ENCODE results near the gene MET. TPM values are rescaled to one million over a fixed set of nuclear protein-coding genes. Genes with fewer than 3 reads are reported as not detected.

MET gene
- total and polyA plus RNA-seq, 4 donors: 10.2 to 41.9 (median 25.4) TPM

DNA sequence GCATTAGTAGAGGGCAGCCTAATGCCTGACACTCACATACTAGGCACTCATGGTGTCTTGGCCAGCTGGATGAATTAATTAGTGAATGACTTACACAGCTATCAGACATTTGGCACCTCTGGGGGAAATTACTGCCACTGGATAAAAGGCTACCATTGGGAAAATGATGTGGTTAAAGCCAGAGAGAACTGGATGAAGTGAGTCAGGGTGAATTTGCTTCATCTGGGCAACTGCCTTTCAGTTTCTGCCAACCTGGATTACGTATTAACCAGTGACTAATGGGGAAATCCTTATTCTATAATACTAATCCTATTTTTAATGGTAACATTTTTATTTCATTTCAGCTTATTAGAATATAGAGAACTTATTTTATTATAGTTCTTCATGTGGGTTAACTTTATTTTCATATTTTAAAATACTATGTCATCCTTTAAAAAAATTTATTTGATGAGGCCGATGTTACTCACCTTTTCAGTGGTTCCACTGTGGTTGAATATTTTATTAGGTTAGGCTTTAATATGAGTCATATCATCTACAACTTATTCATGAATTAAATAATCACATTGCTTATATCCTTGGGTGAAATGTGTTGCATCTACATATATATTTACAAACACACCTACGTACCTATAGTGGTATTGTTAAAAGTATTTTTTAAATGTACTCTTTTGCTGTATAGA is 104.8 kb downstream of the MET start:
- TF ChIP-seq YY1 (IDR thresholded peaks at IDR 0.05): peak; percentile 93
- peak in 1 of 2 donors; percentile 63 for TF ChIP-seq HNF4A (conservative IDR thresholded peaks at IDR 0.05)
- no peak for TF ChIP-seq FOXA1 (IDR thresholded peaks at IDR 0.05)
- no peak for TF ChIP-seq HNF4G (IDR thresholded peaks at IDR 0.05)
- TF ChIP-seq, protein P1, sequence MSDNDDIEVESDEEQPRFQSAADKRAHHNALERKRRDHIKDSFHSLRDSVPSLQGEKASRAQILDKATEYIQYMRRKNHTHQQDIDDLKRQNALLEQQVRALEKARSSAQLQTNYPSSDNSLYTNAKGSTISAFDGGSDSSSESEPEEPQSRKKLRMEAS (IDR thresholded peaks at IDR 0.05): no peak
- TF ChIP-seq, protein P2, sequence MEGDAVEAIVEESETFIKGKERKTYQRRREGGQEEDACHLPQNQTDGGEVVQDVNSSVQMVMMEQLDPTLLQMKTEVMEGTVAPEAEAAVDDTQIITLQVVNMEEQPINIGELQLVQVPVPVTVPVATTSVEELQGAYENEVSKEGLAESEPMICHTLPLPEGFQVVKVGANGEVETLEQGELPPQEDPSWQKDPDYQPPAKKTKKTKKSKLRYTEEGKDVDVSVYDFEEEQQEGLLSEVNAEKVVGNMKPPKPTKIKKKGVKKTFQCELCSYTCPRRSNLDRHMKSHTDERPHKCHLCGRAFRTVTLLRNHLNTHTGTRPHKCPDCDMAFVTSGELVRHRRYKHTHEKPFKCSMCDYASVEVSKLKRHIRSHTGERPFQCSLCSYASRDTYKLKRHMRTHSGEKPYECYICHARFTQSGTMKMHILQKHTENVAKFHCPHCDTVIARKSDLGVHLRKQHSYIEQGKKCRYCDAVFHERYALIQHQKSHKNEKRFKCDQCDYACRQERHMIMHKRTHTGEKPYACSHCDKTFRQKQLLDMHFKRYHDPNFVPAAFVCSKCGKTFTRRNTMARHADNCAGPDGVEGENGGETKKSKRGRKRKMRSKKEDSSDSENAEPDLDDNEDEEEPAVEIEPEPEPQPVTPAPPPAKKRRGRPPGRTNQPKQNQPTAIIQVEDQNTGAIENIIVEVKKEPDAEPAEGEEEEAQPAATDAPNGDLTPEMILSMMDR (IDR thresholded peaks at IDR 0.05; ENCODE audit: low read depth, low read length, missing input control): no peak
- TF ChIP-seq RAD21 (IDR thresholded peaks at IDR 0.05): peak in 1 of 2 donors; percentile 31
- peak in 1 of 2 donors; percentile 72 for TF ChIP-seq RXRA (IDR thresholded peaks at IDR 0.05)
- TF ChIP-seq, protein P3, sequence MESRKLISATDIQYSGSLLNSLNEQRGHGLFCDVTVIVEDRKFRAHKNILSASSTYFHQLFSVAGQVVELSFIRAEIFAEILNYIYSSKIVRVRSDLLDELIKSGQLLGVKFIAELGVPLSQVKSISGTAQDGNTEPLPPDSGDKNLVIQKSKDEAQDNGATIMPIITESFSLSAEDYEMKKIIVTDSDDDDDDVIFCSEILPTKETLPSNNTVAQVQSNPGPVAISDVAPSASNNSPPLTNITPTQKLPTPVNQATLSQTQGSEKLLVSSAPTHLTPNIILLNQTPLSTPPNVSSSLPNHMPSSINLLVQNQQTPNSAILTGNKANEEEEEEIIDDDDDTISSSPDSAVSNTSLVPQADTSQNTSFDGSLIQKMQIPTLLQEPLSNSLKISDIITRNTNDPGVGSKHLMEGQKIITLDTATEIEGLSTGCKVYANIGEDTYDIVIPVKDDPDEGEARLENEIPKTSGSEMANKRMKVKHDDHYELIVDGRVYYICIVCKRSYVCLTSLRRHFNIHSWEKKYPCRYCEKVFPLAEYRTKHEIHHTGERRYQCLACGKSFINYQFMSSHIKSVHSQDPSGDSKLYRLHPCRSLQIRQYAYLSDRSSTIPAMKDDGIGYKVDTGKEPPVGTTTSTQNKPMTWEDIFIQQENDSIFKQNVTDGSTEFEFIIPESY (IDR thresholded peaks at IDR 0.05): peak; percentile 64
- peak in 1 of 2 donors; percentile 39 for TF ChIP-seq EGR1 (IDR thresholded peaks at IDR 0.05; ENCODE audit: low read depth in 2 of 2)
- TF ChIP-seq, protein P4, sequence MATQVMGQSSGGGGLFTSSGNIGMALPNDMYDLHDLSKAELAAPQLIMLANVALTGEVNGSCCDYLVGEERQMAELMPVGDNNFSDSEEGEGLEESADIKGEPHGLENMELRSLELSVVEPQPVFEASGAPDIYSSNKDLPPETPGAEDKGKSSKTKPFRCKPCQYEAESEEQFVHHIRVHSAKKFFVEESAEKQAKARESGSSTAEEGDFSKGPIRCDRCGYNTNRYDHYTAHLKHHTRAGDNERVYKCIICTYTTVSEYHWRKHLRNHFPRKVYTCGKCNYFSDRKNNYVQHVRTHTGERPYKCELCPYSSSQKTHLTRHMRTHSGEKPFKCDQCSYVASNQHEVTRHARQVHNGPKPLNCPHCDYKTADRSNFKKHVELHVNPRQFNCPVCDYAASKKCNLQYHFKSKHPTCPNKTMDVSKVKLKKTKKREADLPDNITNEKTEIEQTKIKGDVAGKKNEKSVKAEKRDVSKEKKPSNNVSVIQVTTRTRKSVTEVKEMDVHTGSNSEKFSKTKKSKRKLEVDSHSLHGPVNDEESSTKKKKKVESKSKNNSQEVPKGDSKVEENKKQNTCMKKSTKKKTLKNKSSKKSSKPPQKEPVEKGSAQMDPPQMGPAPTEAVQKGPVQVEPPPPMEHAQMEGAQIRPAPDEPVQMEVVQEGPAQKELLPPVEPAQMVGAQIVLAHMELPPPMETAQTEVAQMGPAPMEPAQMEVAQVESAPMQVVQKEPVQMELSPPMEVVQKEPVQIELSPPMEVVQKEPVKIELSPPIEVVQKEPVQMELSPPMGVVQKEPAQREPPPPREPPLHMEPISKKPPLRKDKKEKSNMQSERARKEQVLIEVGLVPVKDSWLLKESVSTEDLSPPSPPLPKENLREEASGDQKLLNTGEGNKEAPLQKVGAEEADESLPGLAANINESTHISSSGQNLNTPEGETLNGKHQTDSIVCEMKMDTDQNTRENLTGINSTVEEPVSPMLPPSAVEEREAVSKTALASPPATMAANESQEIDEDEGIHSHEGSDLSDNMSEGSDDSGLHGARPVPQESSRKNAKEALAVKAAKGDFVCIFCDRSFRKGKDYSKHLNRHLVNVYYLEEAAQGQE (IDR thresholded peaks at IDR 0.05): peak; percentile 76
- peak; percentile 16 for TF ChIP-seq SP1 (IDR thresholded peaks at IDR 0.05)
- peak in 1 of 2 donors; percentile 89 for TF ChIP-seq JUND (IDR thresholded peaks at IDR 0.05)
- TF ChIP-seq GABPA (IDR thresholded peaks at IDR 0.05 in 1 of 2, conservative IDR thresholded peaks at IDR 0.05 in 1 of 2): peak in 1 of 2 donors; percentile 14
- no peak for TF ChIP-seq NR2F2 (IDR thresholded peaks at IDR 0.05)
- Histone ChIP-seq H3K4me1 (ENCODE audit: control insufficient read depth in 4 of 4, insufficient read depth in 4 of 4, low read length in 3 of 4) (peaks cover 2 to 43% (median 13%) of the 10 kb centered on the region in 4 donors), H3K4me3 (ENCODE audit: low read depth in 1 of 3, low read length in 3 of 3) (no peak overlapping the region), H3K27me3 (ENCODE audit: control insufficient read depth in 4 of 4, insufficient read depth in 4 of 4, low read length in 3 of 4) (no peaks in the 10 kb centered on the region), H3K27ac (ENCODE audit: low read depth in 1 of 2, low read length in 2 of 2) (peak overlapping the region; percentile 83 to 84), H3K36me3 (ENCODE audit: control insufficient read depth in 4 of 4, insufficient read depth in 3 of 4, low read depth in 1 of 4, low read length in 3 of 4) (peaks cover 0 to 15% (median 7%) of the 10 kb centered on the region in 4 donors), H3K9me3 (ENCODE audit: control insufficient read depth in 4 of 4, low read length in 3 of 4) (no peaks in the 10 kb centered on the region), H3K9ac (ENCODE audit: low read depth in 1 of 2, low read length in 2 of 2) (no peak overlapping the region)
- DNase-seq (ENCODE audit: low spot score): no peak
- 71% methylated on average over 3 of the region's 3 CpGs for WGBS
